Osteocyte (in vitro differentiated cells): ENCODE results near the gene MEGF11. TPM values are rescaled to one million over a fixed set of nuclear protein-coding genes. Genes with fewer than 3 reads are reported as not detected.

Experiments used
- DNase-seq: peaks from one replicate; pipeline ENCODE4 v3.0.0; 2021; ENCODE audit warnings: mixed read lengths; ENCODE audit not compliant: unreplicated experiment; ENCODE audit errors: extremely low spot score
- H3K27ac Mint-ChIP-seq: one replicate; pipeline ENCODE4 v1.8.0; 2021; ENCODE audit warnings: mild to moderate bottlenecking, mixed read lengths; ENCODE audit not compliant: unreplicated experiment
- H3K27me3 Mint-ChIP-seq: one replicate; pipeline ENCODE4 v1.8.0; 2021; ENCODE audit warnings: mixed read lengths; ENCODE audit not compliant: unreplicated experiment
- H3K36me3 Mint-ChIP-seq: one replicate; pipeline ENCODE4 v1.8.0; 2021; ENCODE audit warnings: mixed read lengths; ENCODE audit not compliant: unreplicated experiment
- H3K4me1 Mint-ChIP-seq: one replicate; pipeline ENCODE4 v1.8.0; 2021; ENCODE audit warnings: mixed read lengths; ENCODE audit not compliant: unreplicated experiment
- H3K4me3 Mint-ChIP-seq: one replicate; pipeline ENCODE4 v1.8.0; 2021; ENCODE audit warnings: mild to moderate bottlenecking, moderate library complexity, mixed read lengths; ENCODE audit not compliant: unreplicated experiment
- H3K9me3 Mint-ChIP-seq: one replicate; pipeline ENCODE4 v1.8.0; 2021; ENCODE audit warnings: mixed read lengths; ENCODE audit not compliant: unreplicated experiment
- CTCF ChIP-seq: fragments of 200-600 bp; sonication (generic); IDR thresholded peaks from 2 replicates; pipeline ENCODE4 v1.5.0; 2021; ENCODE audit warnings: antibody characterized with exemption, mild to moderate bottlenecking, moderate library complexity
- total RNA-seq: library from RNA; stranded (reverse); gene quantifications from 2 replicates; pipeline ENCODE4 v1.2.1, GENCODE V29; 2021

The MEGF11 gene
- total RNA-seq, 1 donor from 2014 or later: not detected

GRCh38 chr15:65996901-65997300, 256.6 kb downstream of the MEGF11 start:
- H3K9me3 Mint-ChIP-seq: no peaks in the 10 kb centered on the region
- no peaks in the 10 kb centered on the region for H3K4me1 Mint-ChIP-seq
- no peaks in the 10 kb centered on the region for H3K36me3 Mint-ChIP-seq
- no peak for TF ChIP-seq CTCF
- H3K27me3 Mint-ChIP-seq: peaks cover 43% of the 10 kb centered on the region
- H3K27ac Mint-ChIP-seq: no peak overlapping the region
- H3K4me3 Mint-ChIP-seq: no peak overlapping the region
- DNase-seq: no peak

- Mint-ChIP-seq H3K36me3 (no peaks in the 10 kb centered on the region), H3K27me3 (peaks cover 46% of the 10 kb centered on the region), H3K4me3 (no peak overlapping the region), H3K4me1 (no peaks in the 10 kb centered on the region), H3K9me3 (no peaks in the 10 kb centered on the region), H3K27ac (no peak overlapping the region)
- TF ChIP-seq CTCF: no peak
- no peak for DNase-seq
Measured at GRCh38 chr15:65994832-65995231, 258.7 kb downstream of the MEGF11 start.

- no peak overlapping the region for H3K27ac Mint-ChIP-seq
Measured at GRCh38 chr15:65993762-65994161, 259.8 kb downstream of the MEGF11 start.

GRCh38 chr15:65993236-65993635, 260.3 kb downstream of the MEGF11 start:
- no peak for TF ChIP-seq CTCF
- Mint-ChIP-seq H3K4me3 (no peak overlapping the region), H3K9me3 (no peaks in the 10 kb centered on the region), H3K36me3 (no peaks in the 10 kb centered on the region), H3K4me1 (no peaks in the 10 kb centered on the region), H3K27ac (no peak overlapping the region), H3K27me3 (peaks cover 52% of the 10 kb centered on the region)
- no peak for DNase-seq

More at GRCh38 chr15:65993762-65994161, 259.8 kb downstream of the MEGF11 start:
- no peak for DNase-seq
- Mint-ChIP-seq H3K36me3 (no peaks in the 10 kb centered on the region), H3K4me3 (no peak overlapping the region), H3K9me3 (no peaks in the 10 kb centered on the region), H3K4me1 (no peaks in the 10 kb centered on the region), H3K27me3 (peaks cover 47% of the 10 kb centered on the region)
- no peak for TF ChIP-seq CTCF

- Mint-ChIP-seq H3K27me3 (peaks cover 54% of the 10 kb centered on the region), H3K27ac (no peak overlapping the region), H3K4me3 (no peak overlapping the region), H3K9me3 (no peaks in the 10 kb centered on the region), H3K36me3 (no peaks in the 10 kb centered on the region), H3K4me1 (no peaks in the 10 kb centered on the region)
- TF ChIP-seq CTCF: no peak
- no peak for DNase-seq
Measured at GRCh38 chr15:65991721-65992483, 261.6 kb downstream of the MEGF11 start.
